Endothelial cell of umbilical vein (primary cell): ENCODE results near the gene GORASP1.

Experiments used
- EZH2 ChIP-seq: IDR thresholded peaks from 2 replicates; pipeline ENCODE4 v1.6.1; 2012; ENCODE audit warnings: borderline replicate concordance, low read depth, mild to moderate bottlenecking, moderate library complexity, low read length, inconsistent platforms; ENCODE audit not compliant: severe bottlenecking
- FOS ChIP-seq: IDR thresholded peaks from 2 replicates; pipeline ENCODE4 v1.6.1; 2011; ENCODE audit warnings: mild to moderate bottlenecking, low read length, moderate library complexity, borderline replicate concordance; ENCODE audit not compliant: insufficient read depth
- GATA2 ChIP-seq: IDR thresholded peaks from 2 replicates; pipeline ENCODE4 v1.7.0; 2011; ENCODE audit warnings: low read depth, mild to moderate bottlenecking, moderate library complexity, mixed read lengths, low read length; ENCODE audit not compliant: insufficient read length, insufficient read depth
- JUN ChIP-seq: IDR thresholded peaks from 2 replicates; pipeline ENCODE4 v1.6.1; 2011; ENCODE audit warnings: borderline replicate concordance, low read depth; ENCODE audit not compliant: insufficient read length, insufficient read depth
- MYC ChIP-seq: IDR thresholded peaks from one replicate; pipeline ENCODE4 v1.6.1; 2011; ENCODE audit warnings: mild to moderate bottlenecking, low read depth, low read length
- POLR2A ChIP-seq: IDR thresholded peaks from 2 replicates; pipeline ENCODE4 v1.6.1; 2012; ENCODE audit warnings: low read depth, mild to moderate bottlenecking, control low read depth, low read length
- POLR2AphosphoS5 ChIP-seq: IDR thresholded peaks from 2 replicates; pipeline ENCODE4 v1.6.1; 2012; ENCODE audit warnings: low read depth, mild to moderate bottlenecking, control low read depth, low read length, moderate library complexity; ENCODE audit not compliant: insufficient read depth
- TF ChIP-seq, protein P1 (sequence below), 2 donors: IDR thresholded peaks; 1 replicate in 1 of 2; 2 replicates in 1 of 2; pipeline ENCODE4 v1.5.1; 2011; ENCODE audit warnings: low read length in 2 of 2, mild to moderate bottlenecking in 2 of 2, moderate library complexity in 2 of 2, control low read depth in 1 of 2, inconsistent platforms in 1 of 2, low read depth in 1 of 2; ENCODE audit not compliant: insufficient read depth in 1 of 2; ENCODE audit errors: extremely low read depth in 1 of 2
- TF ChIP-seq, protein P2 (sequence below): IDR thresholded peaks from 2 replicates; pipeline ENCODE4 v1.6.1; 2011; ENCODE audit not compliant: insufficient read depth, insufficient read length

DNA sequence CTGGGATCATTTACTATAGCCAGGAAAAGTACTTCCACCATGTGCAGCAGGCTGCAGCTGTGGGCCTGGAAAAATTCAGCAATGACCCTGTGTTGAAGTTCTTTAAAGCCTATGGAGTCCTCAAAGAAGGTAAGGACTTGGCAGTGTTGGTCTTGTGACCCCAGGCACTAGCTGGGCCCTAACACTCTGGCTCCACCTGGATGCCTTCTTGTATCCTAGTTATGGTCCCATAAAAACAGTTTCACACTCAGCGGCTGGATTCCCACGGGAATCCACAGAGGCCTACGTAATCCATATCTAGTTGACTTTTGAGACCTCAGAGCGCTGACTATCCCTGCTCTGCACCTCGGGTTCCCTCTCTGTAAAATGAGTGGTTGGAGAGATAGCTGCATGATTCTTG is 1.7 kb upstream of the GORASP1 start:
- TF ChIP-seq FOS: no peak
- TF ChIP-seq, protein P1, sequence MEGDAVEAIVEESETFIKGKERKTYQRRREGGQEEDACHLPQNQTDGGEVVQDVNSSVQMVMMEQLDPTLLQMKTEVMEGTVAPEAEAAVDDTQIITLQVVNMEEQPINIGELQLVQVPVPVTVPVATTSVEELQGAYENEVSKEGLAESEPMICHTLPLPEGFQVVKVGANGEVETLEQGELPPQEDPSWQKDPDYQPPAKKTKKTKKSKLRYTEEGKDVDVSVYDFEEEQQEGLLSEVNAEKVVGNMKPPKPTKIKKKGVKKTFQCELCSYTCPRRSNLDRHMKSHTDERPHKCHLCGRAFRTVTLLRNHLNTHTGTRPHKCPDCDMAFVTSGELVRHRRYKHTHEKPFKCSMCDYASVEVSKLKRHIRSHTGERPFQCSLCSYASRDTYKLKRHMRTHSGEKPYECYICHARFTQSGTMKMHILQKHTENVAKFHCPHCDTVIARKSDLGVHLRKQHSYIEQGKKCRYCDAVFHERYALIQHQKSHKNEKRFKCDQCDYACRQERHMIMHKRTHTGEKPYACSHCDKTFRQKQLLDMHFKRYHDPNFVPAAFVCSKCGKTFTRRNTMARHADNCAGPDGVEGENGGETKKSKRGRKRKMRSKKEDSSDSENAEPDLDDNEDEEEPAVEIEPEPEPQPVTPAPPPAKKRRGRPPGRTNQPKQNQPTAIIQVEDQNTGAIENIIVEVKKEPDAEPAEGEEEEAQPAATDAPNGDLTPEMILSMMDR (IDR thresholded peaks at IDR 0.05; ENCODE audit: extremely low read depth in 1 of 2, insufficient read depth in 1 of 2, low read depth in 1 of 2, low read length in 2 of 2): no peak
- TF ChIP-seq EZH2: no peak
- TF ChIP-seq POLR2A: no peak
- TF ChIP-seq POLR2AphosphoS5: no peak
- TF ChIP-seq, protein P2, sequence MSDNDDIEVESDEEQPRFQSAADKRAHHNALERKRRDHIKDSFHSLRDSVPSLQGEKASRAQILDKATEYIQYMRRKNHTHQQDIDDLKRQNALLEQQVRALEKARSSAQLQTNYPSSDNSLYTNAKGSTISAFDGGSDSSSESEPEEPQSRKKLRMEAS: no peak
- no peak for TF ChIP-seq JUN
- TF ChIP-seq MYC: no peak
- no peak for TF ChIP-seq GATA2
